GM21737 (cell line): ENCODE results near the gene KIF12.

Experiments used
- ATAC-seq: cut with Tn5 transposase; IDR thresholded peaks from one replicate; pipeline ENCODE4 v1.9.1; 2021; ENCODE audit warnings: mild to moderate bottlenecking, moderate library complexity; ENCODE audit not compliant: unreplicated experiment

The KIF12 gene

DNA sequence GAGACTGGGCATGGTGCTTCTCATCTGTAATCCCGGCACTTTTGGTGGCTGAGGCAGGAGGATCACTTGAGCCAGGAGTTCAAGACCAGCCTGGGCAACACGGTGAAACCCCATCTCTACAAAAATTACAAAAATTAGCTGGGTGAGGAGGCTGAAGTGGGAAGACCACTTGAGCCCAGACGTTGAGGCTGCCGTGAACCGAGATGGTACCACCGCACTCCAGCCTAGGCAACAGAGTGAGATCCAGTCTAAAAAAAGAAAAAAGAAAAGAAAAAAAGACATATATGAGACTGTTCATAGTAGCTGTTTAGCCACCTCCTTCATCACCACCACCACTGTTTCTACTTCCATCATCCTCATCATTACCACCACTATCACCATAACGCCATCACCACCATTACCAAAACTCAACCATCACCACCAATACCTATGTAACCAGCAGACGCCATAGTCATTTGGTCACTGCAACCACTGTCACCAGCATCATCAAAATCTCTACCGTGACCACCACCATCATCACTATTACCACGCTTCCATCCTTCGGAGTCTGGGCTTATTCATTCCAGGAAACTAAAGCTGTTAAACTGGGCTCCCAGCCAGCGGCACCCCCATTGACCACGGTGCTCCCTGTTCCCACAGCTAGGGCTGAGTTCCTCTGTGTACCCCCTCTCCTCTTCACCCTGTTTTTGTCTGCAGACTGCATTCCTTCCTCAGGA, 8.4 kb upstream of the KIF12 start:
- no peak for ATAC-seq

DNA sequence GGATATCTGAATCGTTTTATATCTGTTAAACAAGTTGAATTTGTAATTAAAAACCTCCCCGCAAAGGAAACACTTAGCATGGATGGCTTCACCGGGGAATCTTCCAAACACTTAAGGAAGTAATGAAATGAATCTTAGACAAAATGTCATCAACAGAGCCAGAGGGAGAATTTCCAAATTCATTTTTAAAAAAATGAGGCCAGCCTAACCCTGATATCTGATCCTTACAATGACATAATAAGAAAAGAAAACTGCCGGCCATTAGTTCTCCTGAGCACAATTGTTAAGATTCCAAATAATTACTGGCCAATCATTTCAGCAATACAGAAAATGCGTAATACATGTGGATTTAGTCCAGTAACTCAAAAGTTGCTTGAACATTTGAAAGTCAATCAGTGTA, 6.1 kb upstream of the KIF12 start:
- ATAC-seq = no peak

DNA sequence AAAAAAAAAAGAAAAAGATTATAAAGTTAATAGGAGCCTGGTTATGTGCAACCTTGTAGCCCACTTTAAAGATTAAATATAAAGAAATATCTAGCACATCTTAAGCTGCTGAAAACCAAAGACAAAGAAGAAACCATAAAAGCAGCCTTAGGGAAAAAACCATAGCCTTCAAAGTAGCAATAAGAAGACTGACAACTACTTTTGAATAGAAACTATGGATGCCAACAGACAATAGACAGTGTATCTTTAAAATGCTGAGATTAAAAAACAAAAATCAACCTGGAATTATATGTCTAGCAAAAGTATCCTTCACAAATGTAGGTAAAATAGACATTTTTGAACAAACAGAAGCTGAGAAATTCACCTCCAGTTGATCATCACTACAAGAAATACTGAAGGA, 3.4 kb upstream of the KIF12 start:
- no peak for ATAC-seq

DNA sequence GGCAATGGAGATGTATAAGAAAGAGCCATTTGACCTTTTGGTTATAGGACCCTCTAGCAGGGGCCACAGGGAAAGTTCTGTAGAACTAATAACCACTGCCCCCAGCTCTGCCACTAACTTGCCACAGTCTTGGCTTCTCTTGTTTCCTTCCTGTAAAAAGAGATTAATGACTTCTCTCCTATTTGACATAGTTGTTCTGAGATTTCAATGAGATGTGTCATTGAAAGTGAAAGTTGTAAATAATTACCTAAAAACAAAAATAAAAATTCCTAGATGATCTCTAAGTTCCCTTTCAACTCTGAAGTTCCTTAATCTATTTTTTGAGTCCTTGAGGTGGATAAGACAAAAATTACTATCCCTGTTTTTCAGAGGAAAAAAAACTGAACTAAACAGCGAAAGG, 1.4 kb upstream of the KIF12 start:
- ATAC-seq = no peak

DNA sequence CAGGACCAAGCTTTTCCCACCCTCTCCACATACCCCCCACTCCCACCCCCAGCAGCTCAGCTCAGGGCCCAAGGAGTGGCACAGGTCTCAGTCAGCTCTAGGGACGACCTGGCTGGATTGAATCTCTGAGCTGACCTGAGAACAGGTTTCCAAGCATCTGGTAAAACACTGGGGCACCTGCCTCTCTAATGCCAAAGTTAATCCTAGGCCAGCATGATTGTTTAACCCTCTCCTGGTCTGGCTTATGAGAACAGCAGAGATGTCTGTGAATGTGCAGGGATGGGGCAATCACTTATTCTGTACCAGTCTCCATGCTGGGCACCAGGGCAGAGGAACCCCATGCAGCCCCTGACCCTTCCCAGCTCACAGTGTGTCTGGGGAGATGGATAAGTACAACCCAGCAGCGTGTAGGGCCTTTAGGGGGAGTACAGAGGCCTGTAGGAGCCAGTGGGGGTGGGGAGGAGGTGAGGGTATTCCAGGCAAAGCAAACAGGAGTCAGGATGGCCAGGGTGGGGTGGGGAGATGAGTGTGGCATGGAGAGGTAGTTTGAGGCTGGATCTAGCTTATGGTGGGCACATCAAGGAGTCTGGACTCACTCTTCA, 678 bp upstream of the KIF12 start:
- ATAC-seq = no peak

DNA sequence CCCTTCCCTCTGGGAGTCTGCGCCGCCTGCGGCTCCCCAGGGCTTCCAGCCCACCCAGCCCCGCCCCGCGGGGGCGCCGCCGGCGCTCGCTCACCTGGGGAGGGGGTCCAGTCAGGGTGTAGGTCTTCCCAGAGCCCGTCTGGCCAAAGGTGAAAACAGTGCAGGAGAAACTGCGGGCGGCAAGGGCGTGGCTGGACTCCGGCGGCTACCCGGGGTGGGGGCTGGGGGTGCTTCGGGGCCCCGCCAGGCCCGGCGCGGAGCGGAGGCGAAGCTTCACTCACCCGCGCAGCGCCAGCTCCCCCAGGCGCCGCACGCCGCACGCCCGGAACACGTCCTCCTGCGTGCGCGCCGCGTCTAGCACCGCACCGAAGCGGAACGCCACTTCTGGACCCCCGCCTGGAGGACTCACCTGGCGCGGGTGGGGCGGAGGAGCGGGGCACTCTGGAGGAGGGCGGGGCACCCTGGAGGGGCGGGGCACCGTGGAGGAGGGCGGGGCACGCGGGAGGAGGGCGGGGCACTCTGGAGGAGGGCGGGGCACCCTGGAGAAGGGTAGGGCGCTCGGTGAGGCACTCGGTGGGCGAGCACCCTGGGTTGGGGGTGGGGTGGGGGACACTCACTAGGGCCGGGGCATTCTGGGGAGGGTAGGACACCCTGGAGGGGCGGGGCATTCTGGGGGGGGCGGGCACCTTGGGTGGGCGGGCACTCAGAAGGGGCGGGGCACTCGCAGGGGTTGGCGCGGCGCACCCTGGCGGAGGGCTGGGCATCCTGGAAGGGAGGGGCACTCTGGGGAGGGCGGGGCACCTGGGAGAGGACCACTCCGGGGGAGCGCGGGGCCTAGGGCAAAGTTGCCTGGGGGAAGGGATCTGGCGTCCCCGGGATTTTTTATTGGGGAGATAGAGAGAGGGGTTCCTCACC, 814 bp downstream of the KIF12 start:
- ATAC-seq = no peak

DNA sequence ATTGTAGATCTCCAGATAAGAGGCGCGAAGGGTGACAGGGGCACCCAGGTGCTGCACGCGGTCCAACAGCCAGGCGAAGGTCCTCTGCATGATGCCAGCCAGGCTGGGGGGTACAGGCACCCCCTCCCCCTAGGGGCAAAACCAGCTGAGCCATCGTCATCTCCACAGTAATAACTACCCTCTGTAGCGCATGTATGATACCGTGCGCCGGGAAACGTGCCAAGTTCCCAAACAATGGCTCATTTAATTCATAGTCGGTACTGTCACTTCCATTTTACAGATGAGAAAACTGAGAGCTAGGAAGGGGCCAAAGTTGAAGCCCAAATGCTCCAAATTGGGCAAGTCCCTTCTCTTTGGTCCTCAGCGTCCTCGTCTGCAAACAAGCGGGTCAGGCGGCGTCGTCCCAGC, 1.5 kb downstream of the KIF12 start:
- ATAC-seq = no peak

DNA sequence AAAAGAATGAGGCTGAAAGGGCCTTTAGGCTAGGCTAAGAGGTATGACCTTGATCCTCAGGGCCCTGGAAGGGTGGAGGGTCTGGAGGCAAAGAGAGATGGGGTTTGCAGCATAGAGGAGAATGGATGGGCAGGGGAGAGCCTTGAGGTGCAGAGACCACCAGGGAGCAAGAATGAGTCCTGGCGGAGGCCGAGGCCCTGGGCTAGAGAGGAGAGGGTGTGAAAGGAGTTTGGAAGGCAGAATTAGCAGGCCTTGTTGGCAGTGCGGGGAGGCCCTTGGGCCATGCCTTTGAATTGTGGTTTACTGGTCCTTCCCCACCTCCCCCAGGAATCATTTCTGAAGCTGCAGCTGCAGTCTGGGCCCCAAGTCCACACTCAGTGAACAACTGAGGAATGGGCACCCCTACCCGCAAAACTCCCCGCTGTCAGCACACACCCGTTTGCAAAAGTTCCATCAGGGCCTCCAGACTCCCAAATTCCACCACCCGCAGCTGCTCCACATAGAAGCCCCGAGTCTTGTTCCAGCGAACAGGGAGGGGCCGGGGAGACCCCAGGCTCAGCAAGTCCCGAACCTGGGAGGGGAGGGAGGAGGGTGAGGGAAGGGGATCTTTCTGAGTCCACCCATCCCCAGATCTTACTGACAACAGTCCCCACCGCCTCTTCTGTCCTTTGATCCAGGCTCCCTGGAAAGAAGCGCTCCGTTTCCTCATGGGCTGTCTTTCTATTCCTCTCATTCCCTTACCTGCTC, 2.1 kb downstream of the KIF12 start:
- no peak for ATAC-seq

DNA sequence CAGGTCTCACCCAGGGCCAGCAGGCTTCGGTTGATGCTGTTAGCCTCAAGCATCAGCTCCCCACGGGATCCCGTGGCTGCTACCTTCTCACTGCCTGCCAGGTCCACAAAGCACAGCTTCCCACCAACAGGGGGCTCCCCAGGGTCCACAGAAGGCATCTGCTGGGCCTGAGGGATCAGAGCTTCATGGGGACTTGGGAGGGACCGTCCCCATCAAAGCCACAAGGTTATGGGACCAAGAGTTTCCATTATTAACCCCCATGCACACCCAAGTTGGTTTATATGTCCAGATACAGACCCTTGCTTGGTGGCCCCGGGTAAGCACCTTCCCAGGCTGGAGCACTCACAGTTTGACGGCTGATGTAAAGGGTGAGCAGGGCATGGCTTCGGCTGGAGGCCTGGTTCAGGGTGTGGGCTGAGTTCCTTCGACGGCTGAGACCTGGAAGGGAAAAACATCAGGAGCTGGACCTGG, 3.0 kb downstream of the KIF12 start:
- ATAC-seq = no peak

DNA sequence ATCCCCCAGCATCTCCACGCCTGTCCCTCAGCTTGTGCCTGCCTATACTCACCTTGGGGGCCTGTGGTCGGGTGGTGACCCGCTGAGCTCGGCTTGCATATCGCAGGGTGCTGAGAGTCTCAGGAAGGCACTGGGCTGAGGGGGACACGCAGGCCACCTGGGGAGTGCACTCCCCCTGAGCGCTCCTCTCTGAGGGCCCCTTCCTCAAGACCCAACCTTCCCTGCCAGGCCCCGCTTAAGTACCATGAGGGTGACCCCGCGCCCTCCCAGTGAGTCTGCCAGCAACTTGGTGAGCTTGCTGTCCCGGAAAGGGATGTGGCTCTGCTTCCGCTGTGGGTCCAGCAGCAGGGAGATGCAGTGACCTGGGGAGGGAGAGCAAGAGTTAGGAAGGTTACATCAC, 4.1 kb downstream of the KIF12 start:
- no peak for ATAC-seq

DNA sequence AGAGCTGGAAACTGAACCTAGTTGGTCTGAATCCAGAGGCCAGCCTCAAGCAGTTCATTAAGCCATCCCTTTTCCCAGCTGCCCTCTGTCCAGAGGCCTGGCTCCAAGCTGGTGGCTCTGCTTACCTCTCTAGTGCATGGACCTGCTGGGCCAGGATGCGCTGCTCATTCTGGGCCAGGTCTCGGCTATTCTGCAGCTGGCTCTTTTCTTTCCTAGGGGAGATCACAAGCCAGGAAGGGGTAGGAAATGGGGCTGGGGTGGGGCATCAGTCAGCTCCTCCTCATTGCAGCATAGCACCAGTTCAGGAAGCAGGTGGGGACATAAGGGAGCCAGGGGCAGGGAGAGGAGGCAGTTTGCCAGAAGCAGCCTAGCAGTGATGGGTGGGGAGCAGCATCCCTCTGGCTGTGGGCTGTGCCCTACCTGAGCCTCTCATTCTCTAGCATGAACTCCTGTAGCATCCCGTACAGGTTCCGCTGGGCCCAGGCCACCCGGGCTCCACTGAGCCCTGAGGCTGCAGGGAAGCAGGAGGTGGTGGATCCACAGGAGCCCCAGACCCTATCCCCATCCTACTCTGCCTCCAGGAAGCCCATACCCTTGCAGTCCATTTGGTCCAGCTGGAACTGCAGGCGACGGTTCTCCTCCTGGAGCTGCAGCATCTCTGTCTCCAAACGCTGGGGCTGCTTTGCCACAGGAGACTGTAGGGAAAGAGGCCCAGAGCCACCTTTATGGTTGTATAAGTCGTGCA, 5.2 kb downstream of the KIF12 start:
- no peak for ATAC-seq

DNA sequence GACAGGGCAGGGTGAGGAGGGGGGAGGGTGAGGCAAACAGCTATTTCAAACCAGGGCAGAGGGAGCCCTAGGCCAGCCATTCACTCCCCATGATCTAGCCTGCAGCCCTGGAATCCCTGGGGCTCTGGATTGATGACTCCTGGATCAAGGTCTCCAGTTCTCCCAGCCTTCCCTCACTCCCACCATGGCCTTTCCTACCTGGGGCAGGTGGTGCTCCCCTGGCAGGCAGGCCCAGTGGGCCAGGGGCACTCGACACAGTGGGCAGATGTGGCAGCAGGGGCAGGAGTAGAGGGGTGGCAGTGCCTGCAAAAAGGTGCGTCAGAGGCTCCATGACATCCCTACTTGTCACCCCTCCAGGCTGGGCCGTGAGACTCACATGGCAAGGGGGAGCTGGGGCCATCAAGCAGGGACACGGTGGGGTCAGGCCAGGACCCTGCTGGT, 6.0 kb downstream of the KIF12 start:
- ATAC-seq = no peak

DNA sequence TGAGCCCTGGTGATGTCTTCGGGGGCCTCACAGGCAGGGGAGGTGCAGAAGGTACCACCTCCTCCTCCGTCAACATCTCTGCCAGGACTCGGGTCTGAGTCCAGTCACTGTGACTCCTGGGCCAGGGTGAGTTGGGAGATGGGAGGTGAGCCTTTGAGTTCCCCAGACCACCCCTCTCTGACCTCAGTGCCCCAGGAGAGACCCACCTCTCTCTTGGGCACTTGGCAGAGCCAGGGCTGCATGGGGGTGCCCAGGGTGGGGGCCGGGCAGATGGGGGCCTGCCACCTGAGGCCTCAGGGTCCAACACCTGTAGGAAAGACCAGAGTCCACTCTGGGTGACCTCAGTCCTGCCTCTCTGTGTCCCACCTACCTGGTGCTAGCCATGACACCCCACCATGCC, 6.8 kb downstream of the KIF12 start:
- no peak for ATAC-seq

DNA sequence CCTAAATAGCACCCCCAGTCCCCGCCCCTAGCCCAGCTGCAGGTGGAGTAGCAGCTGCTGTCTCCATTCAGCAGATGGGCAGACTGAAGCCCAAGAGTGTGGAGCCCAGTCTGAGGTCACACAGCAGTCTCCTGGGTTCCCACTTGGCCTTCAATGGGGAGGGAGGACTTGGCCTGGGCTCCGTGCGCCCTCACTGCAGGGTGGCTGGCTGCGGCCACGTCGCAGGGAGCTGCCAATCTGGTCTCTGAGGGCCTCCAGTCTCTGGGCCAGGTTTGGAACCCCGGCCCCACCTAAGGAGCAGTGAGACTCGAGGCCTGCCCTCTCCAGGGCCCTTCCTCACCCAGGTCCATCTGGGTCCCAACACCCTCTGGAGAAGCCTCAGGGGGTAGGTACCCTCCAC, 7.4 kb downstream of the KIF12 start:
- ATAC-seq = no peak

DNA sequence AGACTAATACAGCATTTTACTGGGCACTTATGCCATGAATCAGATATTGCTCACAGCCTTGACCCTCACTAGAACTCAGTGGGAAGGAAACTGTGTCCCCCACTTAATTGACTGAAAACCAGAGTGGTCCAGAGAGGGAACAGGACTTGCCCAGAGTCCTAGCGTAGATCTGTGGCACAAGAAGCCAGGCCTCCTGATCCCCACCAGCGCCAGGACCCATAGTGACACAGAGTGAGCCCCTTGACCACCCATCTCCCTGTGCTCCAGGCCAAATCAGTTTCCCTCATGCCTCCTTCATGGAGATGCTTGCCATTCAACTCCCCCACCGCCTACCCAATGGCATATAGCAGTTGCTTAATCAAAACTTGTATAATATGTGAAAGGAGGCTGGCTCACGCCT, 8.3 kb downstream of the KIF12 start:
- ATAC-seq = no peak

DNA sequence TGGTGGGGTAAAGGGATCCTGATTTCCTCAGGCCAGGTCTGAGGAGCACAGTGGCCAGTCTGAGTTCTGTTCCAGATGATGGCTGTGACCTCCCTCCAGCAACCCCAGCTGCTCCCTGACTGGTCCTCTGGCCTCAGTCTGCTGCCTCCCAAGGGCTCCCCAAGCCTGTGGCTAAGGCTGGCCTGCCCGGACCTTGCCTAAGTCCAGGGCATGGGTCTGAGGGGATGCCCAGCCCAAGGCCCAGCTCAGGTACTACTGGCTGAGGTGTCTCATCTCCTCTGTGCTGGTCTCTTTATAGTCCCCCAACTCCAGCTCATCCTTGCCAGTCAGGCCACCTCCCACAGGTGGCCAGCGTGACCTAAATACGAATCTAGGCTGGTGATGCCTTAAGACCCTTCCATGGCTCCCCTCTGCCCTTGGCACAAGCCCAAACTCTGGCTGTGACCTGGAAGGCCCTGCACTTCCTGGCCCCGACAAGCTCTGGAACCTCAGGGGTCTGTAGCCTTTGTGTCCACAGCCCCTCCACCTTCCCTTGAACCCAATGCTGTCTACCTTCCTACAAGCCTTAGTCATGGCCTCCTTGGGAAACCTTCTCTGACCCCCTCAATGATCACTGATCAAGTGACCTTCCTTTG, 9.8 kb downstream of the KIF12 start:
- no peak for ATAC-seq

DNA sequence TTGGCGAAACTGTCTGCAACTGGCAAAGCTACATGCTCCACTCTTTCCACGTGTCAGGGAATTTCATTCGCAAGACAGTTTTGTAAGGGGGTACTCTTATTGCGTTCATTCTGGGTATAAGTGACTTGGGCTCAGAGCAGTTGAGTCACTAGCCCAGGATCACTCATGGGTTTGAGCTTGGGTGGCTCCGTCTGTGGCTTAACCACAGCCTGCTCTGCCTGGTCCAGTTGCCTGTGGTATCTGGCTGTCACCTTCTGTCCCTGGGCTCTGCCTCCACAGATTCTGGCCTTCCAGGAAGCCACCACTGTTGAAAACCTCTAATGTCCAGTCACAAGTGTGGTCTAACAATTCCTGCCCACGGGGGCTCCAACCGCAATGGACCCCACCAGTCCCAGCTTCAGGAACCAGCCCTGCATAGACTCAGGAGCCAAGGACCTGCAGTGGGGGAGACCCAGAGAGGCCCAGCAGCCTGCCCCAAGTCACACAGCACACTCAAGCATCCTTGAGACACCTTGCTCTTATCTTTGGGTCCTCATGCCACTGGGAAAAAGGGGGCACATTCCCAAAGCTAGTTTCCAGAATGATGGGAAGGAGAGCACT, 10.4 kb downstream of the KIF12 start:
- no peak for ATAC-seq

DNA sequence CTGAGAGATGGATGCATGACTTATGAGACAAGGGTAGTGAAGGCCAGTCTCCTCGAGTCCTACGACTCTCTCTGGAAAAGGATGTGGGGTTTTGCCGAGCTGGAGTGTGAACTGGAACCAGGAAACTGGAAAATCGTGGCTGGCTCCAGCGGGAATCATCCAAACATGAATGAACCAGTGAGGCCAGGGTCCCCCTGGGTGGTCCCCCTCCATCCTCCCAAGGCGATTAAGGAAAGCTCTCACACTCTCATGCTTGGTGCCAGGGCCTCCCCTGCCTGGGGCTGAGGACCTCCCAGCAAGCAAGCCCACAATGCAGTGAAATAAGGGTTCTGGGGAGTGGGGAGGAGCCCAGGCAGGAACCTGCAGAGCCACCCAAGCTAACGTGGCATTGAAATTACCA, 11.4 kb downstream of the KIF12 start:
- no peak for ATAC-seq

DNA sequence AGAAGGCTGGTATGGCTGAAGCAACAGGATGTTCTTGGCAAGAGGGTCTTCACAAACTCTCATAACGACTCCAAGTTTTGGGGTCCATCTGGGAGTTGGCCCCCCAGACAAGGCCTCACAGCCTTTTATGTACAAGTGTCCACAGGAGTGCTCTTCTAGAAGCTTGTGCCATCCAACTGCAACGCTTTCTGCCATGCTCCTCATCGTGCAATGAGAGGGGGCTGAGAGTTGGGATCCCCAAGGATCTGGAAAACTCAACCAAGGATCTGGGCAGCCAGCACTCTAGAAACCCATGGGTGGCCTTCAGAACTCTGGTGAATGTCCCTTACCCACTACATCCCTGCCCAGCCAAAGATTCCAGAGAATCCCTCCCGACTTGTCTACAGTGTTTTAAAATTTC, 12.5 kb downstream of the KIF12 start:
- ATAC-seq = no peak

DNA sequence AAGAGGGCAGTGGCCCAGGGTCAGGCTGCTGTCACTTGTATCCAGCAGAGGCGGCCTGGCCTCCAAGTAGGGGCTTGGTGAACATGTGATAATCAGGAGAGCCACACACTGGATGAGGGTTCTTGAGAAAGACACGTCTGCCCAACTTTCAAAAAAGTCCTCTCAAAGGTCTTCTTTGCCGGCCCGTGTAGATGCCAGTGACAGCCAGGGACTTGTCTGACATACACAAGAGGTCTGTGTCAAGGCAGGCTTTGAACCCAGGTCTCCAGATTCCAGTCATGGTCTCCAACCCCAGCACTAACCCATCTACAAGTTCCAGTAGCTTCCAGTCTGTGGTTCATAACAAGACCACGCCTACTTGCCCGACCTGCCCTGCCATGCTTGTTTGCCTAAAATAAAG, 13.1 kb downstream of the KIF12 start:
- no peak for ATAC-seq
